Activated CD4-positive, alpha-beta T cell treated with anti-CD3 and anti-CD28 coated beads for 36 hours (primary cell): Measurements from ENCODE around the gene TBX19. TPM values are rescaled to one million over a fixed set of nuclear protein-coding genes. Genes with fewer than 3 reads are reported as not detected.

Experiments used
- ATAC-seq: fragments of 200-7000 bp; cut with Tn5 transposase; one replicate; pipeline ENCODE4 v1.10.0; 2021; ENCODE audit warnings: mild to moderate bottlenecking, moderate library complexity
- CTCF ChIA-PET: fragments of 350-600 bp; sonication (Branson Sonifier 250); formaldehyde crosslinking; loops from one replicate; lab custom pipeline; 2021; ENCODE audit warnings: antibody characterized with exemption; lab: Charles Lee
- POLR2A ChIA-PET: fragments of 350-600 bp; sonication (Branson Sonifier 250); formaldehyde crosslinking; loops from one replicate; lab custom pipeline; 2021; ENCODE audit warnings: antibody characterized with exemption, inconsistent platforms; lab: Charles Lee
- DNase-seq: peaks from one replicate; pipeline ENCODE4 v3.0.0-alpha.2; 2020
- H3K27ac Mint-ChIP-seq: one replicate; pipeline ENCODE4 v1.8.0; 2021; ENCODE audit warnings: mixed read lengths
- H3K27me3 Mint-ChIP-seq: one replicate; pipeline ENCODE4 v1.8.0; 2021; ENCODE audit warnings: mixed read lengths
- H3K36me3 Mint-ChIP-seq: one replicate; pipeline ENCODE4 v1.8.0; 2021; ENCODE audit warnings: low read depth, mixed read lengths
- H3K4me1 Mint-ChIP-seq: one replicate; pipeline ENCODE4 v1.8.0; 2021; ENCODE audit warnings: mixed read lengths
- H3K4me3 Mint-ChIP-seq: one replicate; pipeline ENCODE4 v1.8.0; 2021; ENCODE audit warnings: mild to moderate bottlenecking, moderate library complexity, mixed read lengths
- H3K9me3 Mint-ChIP-seq: one replicate; pipeline ENCODE4 v1.8.0; 2021; ENCODE audit warnings: low read depth, mixed read lengths
- intact Hi-C, 2 experiments: fragments of 100-400 bp; cut with DNase I in 1 of 2; cut with micrococcal nuclease in 1 of 2; formaldehyde crosslinking; loops; one replicate each; pipeline versions ENCODE4 v1.14.2 to v1.15.1; 2022 to 2024; cut with DNase I, micrococcal nuclease
- total RNA-seq, 2 experiments: library from RNA; stranded (reverse); gene quantifications; one replicate each; pipeline ENCODE4 v1.2.3, GENCODE V29; 2021

TBX19 gene
- total RNA-seq, 2 experiments from 2014 or later = 2.5 to 2.6 TPM

DNA sequence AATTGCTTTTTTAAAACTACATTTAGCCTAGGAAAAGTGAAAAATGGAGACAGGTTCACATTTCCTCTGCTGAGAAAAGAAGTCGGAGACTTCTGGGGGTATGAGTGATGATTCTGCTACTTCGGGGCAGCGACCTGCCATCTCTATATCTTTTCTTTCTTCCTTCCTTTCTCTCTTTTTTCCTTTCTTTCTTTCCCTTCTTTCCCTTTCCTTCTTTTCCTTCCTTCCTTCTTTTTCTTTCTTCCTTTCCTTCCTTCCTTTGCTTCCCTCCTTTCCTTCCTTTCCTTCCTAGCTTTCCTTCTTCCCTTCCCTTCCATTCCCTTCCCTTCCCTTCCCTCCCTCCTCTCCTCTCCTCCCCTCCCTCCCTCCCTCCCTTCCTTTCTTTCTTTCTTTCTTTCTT lies 17.8 kb downstream of the TBX19 start:
- Mint-ChIP-seq H3K4me1 (no peaks in the 10 kb centered on the region), H3K27ac (no peak overlapping the region), H3K9me3 (no peaks in the 10 kb centered on the region), H3K27me3 (no peaks in the 10 kb centered on the region), H3K4me3 (no peak overlapping the region), H3K36me3 (peaks cover 1% of the 10 kb centered on the region)
- ATAC-seq (no peak), DNase-seq (no peak)
- POLR2A ChIA-PET = no interaction called here
- intact Hi-C loops = no loop called here
- CTCF ChIA-PET = no interaction called here

DNA sequence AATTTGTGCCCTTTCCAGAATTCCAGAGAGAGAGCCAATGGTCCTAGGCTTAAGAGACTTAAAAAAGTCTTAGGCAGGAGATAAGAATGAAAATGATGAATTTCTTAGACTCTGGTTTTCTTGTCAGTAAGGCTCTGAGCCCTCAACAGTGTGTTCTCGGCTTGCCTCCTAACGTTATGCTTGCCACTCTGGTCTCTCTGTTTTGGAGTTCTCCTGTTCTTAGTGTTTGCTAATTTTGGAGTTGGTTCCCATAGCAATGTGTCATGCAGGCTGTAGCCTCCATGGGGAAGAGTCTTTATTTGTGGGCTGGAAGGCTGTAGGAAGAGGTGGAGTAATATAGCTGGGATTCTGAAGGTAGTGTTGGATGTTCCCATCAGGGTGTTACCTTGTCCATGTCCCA lies 19.9 kb downstream of the TBX19 start:
- Mint-ChIP-seq H3K4me3 (no peak overlapping the region), H3K9me3 (no peaks in the 10 kb centered on the region), H3K4me1 (no peaks in the 10 kb centered on the region), H3K27ac (no peak overlapping the region), H3K27me3 (no peaks in the 10 kb centered on the region), H3K36me3 (peaks cover 1% of the 10 kb centered on the region)
- DNase-seq (no peak), ATAC-seq (no peak)
- intact Hi-C loops = no loop called here
- POLR2A ChIA-PET = interaction anchor here (0.6 kb wide), 1 partner anchor 42 kb away, joined by 3 read pairs; no protein-coding TSS in a partner anchor
- CTCF ChIA-PET = interaction anchor here (1.2 kb wide), 1 partner anchor 42 kb away, joined by 3 read pairs; no protein-coding TSS in a partner anchor

DNA sequence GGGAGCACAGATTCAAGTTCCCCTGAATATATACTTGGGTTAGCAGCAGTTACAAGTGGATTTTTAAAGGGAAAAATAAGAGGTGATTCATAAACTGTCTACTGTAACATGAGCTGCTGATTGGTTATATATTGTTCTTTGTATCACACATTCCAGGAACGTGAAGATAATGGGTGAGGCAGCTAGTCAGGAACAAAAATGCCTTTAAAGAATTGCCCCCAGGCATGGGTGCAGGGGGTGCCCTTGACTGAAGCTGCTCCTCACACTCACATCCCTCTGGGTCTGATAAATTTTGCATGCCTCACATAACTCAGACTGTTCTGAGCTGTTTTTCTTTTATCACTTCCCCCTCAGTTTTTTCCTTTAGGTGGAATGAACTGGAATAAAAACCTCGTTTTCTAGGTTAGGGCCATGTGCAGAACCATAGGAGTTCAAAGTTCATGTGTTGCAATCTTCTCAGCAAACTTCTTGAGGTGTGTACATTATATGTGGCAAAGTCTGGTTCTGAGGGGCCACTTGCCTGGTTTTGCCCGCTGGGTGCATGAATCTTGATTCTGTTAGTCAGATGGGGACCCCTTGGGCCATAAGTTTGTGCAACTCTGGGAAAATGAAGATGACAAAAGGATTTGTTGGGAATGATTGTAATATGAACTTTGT lies 21.1 kb downstream of the TBX19 start:
- ChIA-PET POLR2A (interaction anchor here (0.5 kb wide), 1 partner anchor 67 kb away, joined by 4 read pairs; no protein-coding TSS in a partner anchor), CTCF (interaction anchor here (1.4 kb wide), 1 partner anchor 41 kb away, joined by 3 read pairs; no protein-coding TSS in a partner anchor)
- Mint-ChIP-seq H3K36me3 (peaks cover 4% of the 10 kb centered on the region), H3K27ac (no peak overlapping the region), H3K4me1 (no peaks in the 10 kb centered on the region), H3K9me3 (no peaks in the 10 kb centered on the region), H3K27me3 (no peaks in the 10 kb centered on the region), H3K4me3 (no peak overlapping the region)
- ATAC-seq = no peak
- no peak for DNase-seq
- intact Hi-C loops = no loop called here

DNA sequence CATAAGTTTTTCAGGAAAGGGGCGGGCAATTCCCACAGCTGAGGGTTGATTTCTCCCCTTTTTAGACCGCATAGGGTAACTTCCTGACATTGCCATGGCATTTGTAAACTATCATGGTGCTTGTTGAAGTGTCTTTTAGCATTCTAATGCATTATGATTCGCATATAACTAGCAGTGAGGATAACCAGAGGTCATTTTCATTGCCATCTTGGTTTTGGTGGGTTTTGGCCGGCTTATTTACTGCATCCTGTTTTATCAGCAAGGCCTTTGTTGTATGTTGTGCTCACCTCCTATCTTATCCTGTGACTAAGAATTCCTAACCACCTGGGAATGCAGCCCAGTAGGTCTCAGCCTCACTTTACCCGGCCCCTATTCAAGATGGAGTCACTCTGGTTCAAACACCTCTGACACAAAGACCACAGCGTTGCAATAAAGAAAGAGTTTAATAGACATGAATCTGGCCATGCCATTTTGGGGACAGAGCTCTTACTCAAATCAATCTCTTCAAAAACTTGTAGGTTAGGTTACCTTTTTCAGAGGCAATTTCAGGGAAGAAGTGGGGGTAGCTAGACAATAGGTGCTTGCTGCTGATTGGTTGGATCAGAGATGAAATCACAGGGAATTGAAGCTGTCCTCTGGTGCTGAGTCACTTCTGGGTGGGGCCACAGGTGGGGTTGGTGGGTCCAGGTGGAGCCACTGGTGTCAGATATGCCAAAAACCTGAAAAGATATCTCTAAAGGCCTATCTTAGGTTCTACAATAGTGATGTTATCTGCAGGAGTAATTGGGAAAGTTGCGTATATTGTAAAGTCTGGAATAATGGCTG lies 23.3 kb downstream of the TBX19 start:
- Mint-ChIP-seq H3K9me3 (no peaks in the 10 kb centered on the region), H3K36me3 (peaks cover 12% of the 10 kb centered on the region), H3K27me3 (no peaks in the 10 kb centered on the region), H3K27ac (no peak overlapping the region), H3K4me3 (no peak overlapping the region), H3K4me1 (no peaks in the 10 kb centered on the region)
- DNase-seq (no peak), ATAC-seq (no peak)
- intact Hi-C loops = no loop called here
- CTCF ChIA-PET = interaction anchor here (1.5 kb wide), 1 partner anchor 39 kb away, joined by 4 read pairs; no protein-coding TSS in a partner anchor
- POLR2A ChIA-PET = no interaction called here

DNA sequence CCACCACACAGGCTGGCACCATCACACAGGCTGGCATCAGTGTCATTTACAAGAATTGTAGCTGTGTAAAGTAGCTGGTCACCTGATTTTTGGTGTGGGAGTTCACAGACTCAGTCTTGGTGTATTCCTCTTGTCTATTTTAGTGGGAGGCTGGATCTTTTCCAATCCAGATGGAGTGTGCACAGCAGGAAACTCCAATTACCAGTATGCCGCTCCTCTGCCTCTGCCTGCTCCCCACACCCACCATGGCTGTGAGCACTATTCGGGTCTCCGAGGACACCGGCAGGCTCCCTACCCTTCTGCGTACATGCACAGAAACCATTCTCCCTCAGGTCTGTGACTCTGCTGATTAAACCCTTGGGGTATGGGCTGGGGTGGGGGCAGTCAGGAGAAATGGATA lies 24.2 kb downstream of the TBX19 start:
- POLR2A ChIA-PET = no interaction called here
- Mint-ChIP-seq H3K4me3 (no peak overlapping the region), H3K27me3 (no peaks in the 10 kb centered on the region), H3K36me3 (peaks cover 12% of the 10 kb centered on the region), H3K27ac (no peak overlapping the region), H3K4me1 (no peaks in the 10 kb centered on the region), H3K9me3 (no peaks in the 10 kb centered on the region)
- CTCF ChIA-PET = interaction anchor here (1.5 kb wide), 1 partner anchor 38 kb away, joined by 4 read pairs; no protein-coding TSS in a partner anchor
- no peak for ATAC-seq
- no peak for DNase-seq
- intact Hi-C loops = no loop called here

DNA sequence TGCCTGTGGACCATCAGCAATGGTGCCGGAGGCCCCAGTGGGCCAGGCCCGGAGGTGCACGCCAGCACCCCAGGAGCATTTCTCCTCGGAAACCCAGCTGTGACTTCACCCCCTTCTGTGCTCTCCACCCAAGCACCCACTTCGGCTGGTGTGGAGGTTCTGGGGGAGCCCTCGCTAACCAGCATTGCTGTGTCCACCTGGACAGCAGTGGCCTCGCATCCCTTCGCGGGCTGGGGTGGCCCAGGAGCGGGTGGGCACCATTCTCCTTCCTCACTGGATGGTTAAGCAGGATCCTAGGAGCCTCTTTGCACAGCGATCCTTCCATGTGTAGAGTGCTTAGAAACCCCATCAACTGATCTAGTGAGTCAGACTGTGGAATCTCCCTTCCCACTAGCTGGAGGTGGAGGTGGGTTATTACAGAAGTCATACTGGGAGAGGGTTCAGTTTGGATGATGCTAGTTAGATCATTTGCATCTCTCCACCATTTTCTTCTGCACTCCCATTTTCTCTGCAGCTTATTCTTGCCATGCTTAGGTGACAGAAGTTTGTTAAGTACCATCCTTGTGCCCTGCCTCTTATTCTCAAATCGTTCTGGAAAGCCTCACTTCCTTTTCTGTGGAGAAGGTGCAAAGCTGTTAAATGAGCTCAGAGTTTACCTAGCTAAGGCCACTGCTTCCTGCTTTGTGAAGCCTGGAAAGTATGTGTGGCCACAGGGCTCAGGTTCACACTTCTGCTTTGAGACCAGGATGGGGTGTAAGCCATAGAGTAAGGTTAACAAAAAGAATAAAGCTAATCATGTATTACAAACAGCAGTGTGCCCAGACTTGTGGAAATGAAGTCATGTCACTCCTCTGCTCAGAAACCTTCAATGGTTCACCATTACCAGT lies 32.3 kb downstream of the TBX19 start:
- Mint-ChIP-seq H3K36me3 (peaks cover 14% of the 10 kb centered on the region), H3K9me3 (no peaks in the 10 kb centered on the region), H3K27me3 (no peaks in the 10 kb centered on the region), H3K4me3 (no peak overlapping the region), H3K27ac (no peak overlapping the region), H3K4me1 (peaks cover 13% of the 10 kb centered on the region)
- DNase-seq (no peak), ATAC-seq (peak; percentile 82)
- CTCF ChIA-PET = no interaction called here
- intact Hi-C loops = no loop called here
- POLR2A ChIA-PET = interaction anchor here (0.6 kb wide), 1 partner anchor 122 kb away, joined by 4 read pairs; no protein-coding TSS in a partner anchor

DNA sequence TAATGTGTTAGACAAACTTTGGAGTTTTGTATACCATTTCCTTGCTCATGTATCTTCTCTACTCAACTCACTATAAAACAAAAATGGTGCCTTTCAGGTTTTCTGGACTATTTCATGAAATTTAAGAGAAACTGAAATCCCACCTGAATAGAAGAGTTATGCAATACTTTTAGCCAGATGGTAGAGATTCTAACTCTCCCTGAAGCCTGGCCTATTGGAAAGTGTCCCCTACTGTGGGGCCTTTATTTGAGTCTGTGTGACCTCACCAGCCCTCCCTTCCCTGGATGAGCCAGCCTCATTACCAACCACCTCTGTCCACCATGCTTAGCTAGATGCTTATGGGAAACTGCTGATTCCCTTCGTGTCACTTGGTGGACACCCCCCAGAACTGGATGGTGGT lies 35.5 kb downstream of the TBX19 start:
- CTCF ChIA-PET = no interaction called here
- POLR2A ChIA-PET = no interaction called here

DNA sequence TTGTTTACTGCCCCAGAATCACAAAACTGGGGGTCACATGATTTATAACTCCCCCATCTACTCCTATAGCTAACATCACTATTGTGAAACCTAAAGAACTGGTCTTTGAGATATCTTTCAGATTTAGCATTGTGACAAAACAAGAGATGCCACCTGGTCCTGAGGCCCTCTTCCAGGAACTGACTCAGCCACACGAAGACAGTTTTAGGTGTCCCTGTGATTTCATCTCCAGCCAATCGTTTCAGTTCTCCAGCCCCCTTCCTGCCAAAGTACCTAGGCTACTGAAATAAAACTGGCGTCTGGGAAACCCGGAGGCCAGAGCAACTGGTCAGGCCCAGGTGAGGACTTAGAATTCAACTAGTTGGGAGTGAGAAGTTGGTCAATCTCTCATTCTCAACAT lies 36.6 kb downstream of the TBX19 start:
- no peak for ATAC-seq
- no peak overlapping the region for H3K27ac Mint-ChIP-seq
- H3K27me3 Mint-ChIP-seq = no peaks in the 10 kb centered on the region
- ChIA-PET POLR2A (no interaction called here), CTCF (no interaction called here)
- intact Hi-C loops = no loop called here
- no peaks in the 10 kb centered on the region for H3K9me3 Mint-ChIP-seq
- no peak overlapping the region for H3K4me3 Mint-ChIP-seq
- peaks cover 7% of the 10 kb centered on the region for H3K36me3 Mint-ChIP-seq
- H3K4me1 Mint-ChIP-seq = peaks cover 18% of the 10 kb centered on the region
- DNase-seq = peak; percentile 16

More for the DNA sequence above, 35.5 kb downstream of the TBX19 start:
- Mint-ChIP-seq H3K36me3 (peaks cover 7% of the 10 kb centered on the region), H3K4me3 (no peak overlapping the region), H3K27me3 (no peaks in the 10 kb centered on the region), H3K9me3 (no peaks in the 10 kb centered on the region), H3K4me1 (peaks cover 18% of the 10 kb centered on the region), H3K27ac (no peak overlapping the region)
- intact Hi-C loops = no loop called here
- ATAC-seq (no peak), DNase-seq (no peak)

DNA sequence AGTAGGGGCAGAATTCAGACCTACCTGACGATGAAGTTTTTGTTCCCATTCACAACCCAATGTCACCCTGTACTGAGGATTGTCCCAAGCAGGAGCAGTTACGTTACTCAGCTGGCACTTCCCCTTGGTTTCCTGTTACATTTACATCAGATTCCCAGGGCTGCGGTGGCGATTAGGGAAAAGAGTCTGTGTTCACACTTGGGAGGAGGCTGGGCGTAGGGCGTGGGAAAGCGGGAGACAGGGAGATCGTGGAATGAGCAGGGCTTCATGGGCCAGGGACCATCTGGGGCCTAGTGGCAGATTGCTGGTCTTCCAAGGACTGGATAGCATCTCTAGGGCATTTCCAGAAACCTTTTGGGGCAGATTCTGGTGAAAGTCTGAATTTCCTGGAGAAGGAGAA lies 39.0 kb downstream of the TBX19 start:
- Mint-ChIP-seq H3K27ac (no peak overlapping the region), H3K27me3 (no peaks in the 10 kb centered on the region), H3K36me3 (peaks cover under 1% of the 10 kb centered on the region), H3K4me1 (peaks cover 13% of the 10 kb centered on the region), H3K9me3 (no peaks in the 10 kb centered on the region), H3K4me3 (no peak overlapping the region)
- intact Hi-C loops = loop anchor here (5.0 kb wide), 2 partner anchors 82 to 182 kb away; partner anchors contain the start of gene GPR161 (in 1 of the 2)
- DNase-seq (no peak), ATAC-seq (no peak)
- POLR2A ChIA-PET = no interaction called here
- CTCF ChIA-PET = interaction anchor here (0.6 kb wide), 1 partner anchor 90 kb away, joined by 3 read pairs; no protein-coding TSS in a partner anchor

DNA sequence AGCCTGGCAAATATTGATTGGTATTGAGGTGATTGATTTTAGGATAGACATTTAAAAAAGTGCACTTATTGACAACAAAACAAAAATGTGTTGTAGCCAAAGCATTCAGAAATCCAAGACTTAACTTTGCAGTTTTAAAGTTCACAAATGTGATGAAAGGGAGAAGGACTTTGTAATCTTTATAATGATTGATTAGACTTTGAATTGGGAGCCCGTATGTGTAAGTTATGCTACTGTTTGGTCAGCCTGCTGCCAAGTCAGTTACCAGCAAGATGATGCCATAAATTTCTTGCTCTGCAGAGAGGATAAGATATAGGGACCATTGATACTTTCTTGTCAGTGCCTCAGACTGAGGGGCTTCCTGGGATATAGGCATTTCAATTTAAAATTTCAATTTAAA lies 39.5 kb downstream of the TBX19 start:
- H3K27me3 Mint-ChIP-seq = no peaks in the 10 kb centered on the region
- no peaks in the 10 kb centered on the region for H3K9me3 Mint-ChIP-seq
- ATAC-seq = no peak
- POLR2A ChIA-PET = interaction anchor here (0.7 kb wide), 1 partner anchor 386 kb away, joined by 14 read pairs; no protein-coding TSS in a partner anchor
- no peak overlapping the region for H3K27ac Mint-ChIP-seq
- peaks cover 13% of the 10 kb centered on the region for H3K4me1 Mint-ChIP-seq
- CTCF ChIA-PET = interaction anchor here (0.7 kb wide), 1 partner anchor 819 kb away, joined by 4 read pairs; no protein-coding TSS in a partner anchor
- DNase-seq = no peak
- no peak overlapping the region for H3K4me3 Mint-ChIP-seq
- peaks cover 2% of the 10 kb centered on the region for H3K36me3 Mint-ChIP-seq
- intact Hi-C loops = loop anchor here (5.0 kb wide), 2 partner anchors 83 to 183 kb away; partner anchors contain the start of gene GPR161 (in 1 of the 2)
